Posterior vena cava (tissue), 2 donors: Measurements from ENCODE around the gene KRT33A. TPM values are rescaled to one million over a fixed set of nuclear protein-coding genes. Genes with fewer than 3 reads are reported as not detected.
"Not testable (repeated sequence)": the region's sequence is repeated elsewhere in the genome, so short reads cannot be mapped to it uniquely, and the experiment has no call there.

Experiments
- DNase-seq: peaks from one replicate; pipeline ENCODE4 v3.0.0-alpha.2; 2020; ENCODE audit warnings: low spot score
- intact Hi-C, 2 donors: fragments of 100-400 bp; cut with DNase I; formaldehyde crosslinking; loops; one replicate each; pipeline versions ENCODE4 v1.14.1 to v1.14.2; 2022 to 2023
- total RNA-seq, 2 donors: library from RNA; stranded (reverse); fragmentation: NEBNext Ultra II Directional; extraction: Animal tissue kit (Norgen Biotek cat#: 25700); gene quantifications; one replicate each; pipeline ENCODE4 v1.2.1, GENCODE V29; 2021
- donor health status: DM: yes; HTN: yes; CAD: no.
- donor health status: DM: yes; HTN: yes; CAD: no.

KRT33A gene
- total RNA-seq, 2 donors from 2014 or later = not detected

GRCh38 chr17:41367426-41368075 is 16.9 kb upstream of the KRT33A start:
- intact Hi-C loops = no loop called here
- DNase-seq = no peak

- intact Hi-C loops = no loop called here
- DNase-seq = no peak
Observed at GRCh38 chr17:41366070-41366469, 15.4 kb upstream of the KRT33A start.

GRCh38 chr17:41363881-41364280 is 13.3 kb upstream of the KRT33A start:
- intact Hi-C loops = no loop called here
- DNase-seq = no peak

- intact Hi-C loops = no loop called here
- no peak for DNase-seq
Observed at GRCh38 chr17:41360296-41360995, 9.8 kb upstream of the KRT33A start.

- intact Hi-C loops = no loop called here
- DNase-seq = no peak
Observed at GRCh38 chr17:41354536-41354935, 3.9 kb upstream of the KRT33A start.

GRCh38 chr17:41352597-41353366 is 2.2 kb upstream of the KRT33A start:
- DNase-seq = no peak
- intact Hi-C loops = no loop called here

- no peak for DNase-seq
- intact Hi-C loops = no loop called here
Observed at GRCh38 chr17:41351177-41351576, 549 bp upstream of the KRT33A start.

GRCh38 chr17:41347869-41348760 is 2.5 kb downstream of the KRT33A start:
- intact Hi-C loops = no loop called here

GRCh38 chr17:41346421-41346820 is 4.2 kb downstream of the KRT33A start:
- DNase-seq, intact Hi-C loops: not testable (repeated sequence)

More at GRCh38 chr17:41347869-41348760, 2.5 kb downstream of the KRT33A start:
- no peak for DNase-seq

GRCh38 chr17:41345992-41346391 is 4.6 kb downstream of the KRT33A start:
- intact Hi-C loops = no loop called here
- DNase-seq = no peak

GRCh38 chr17:41343029-41343428 is 7.6 kb downstream of the KRT33A start:
- DNase-seq = no peak
- intact Hi-C loops = no loop called here

- DNase-seq = no peak
- intact Hi-C loops = no loop called here
Observed at GRCh38 chr17:41340934-41341861, 9.4 kb downstream of the KRT33A start.

GRCh38 chr17:41340494-41340893 is 10.1 kb downstream of the KRT33A start:
- intact Hi-C loops = no loop called here
- no peak for DNase-seq

- intact Hi-C loops = no loop called here
- no peak for DNase-seq
Observed at GRCh38 chr17:41339571-41340172, 11.0 kb downstream of the KRT33A start.

GRCh38 chr17:41338961-41339485 is 11.6 kb downstream of the KRT33A start:
- intact Hi-C loops = no loop called here
- DNase-seq = no peak

- no peak for DNase-seq
- intact Hi-C loops = no loop called here
Observed at GRCh38 chr17:41335747-41336146, 14.9 kb downstream of the KRT33A start.

GRCh38 chr17:41334385-41335305 is 16.0 kb downstream of the KRT33A start:
- intact Hi-C loops = no loop called here
- no peak for DNase-seq
